Measurements from ENCODE around the gene TOGARAM2. TPM values are rescaled to one million over a fixed set of nuclear protein-coding genes. Genes with fewer than 3 reads are reported as not detected.

Gene TOGARAM2
- total RNA-seq, 4 donors from 2014 or later = 0.19 to 10.4 (median 0.96) TPM

- no peak for ATAC-seq (ENCODE audit: low FRiP score)
- no peak for DNase-seq (ENCODE audit: low spot score)
- TF ChIP-seq CTCF (IDR thresholded peaks at IDR 0.05) = no peak
Measured at GRCh38 chr2:29052807-29053206, 71.7 kb downstream of the TOGARAM2 start.

- DNase-seq (ENCODE audit: low spot score) (no peak), ATAC-seq (ENCODE audit: low FRiP score) (no peak)
- TF ChIP-seq CTCF (IDR thresholded peaks at IDR 0.05) = no peak
Measured at GRCh38 chr2:29053223-29053622, 72.1 kb downstream of the TOGARAM2 start.

- no peak for TF ChIP-seq CTCF (IDR thresholded peaks at IDR 0.05)
- ATAC-seq (ENCODE audit: low FRiP score) = peak; percentile 26
- DNase-seq (ENCODE audit: low spot score) = no peak
Measured at GRCh38 chr2:29053670-29054400, 72.7 kb downstream of the TOGARAM2 start.

GRCh38 chr2:29054430-29054829, 73.3 kb downstream of the TOGARAM2 start:
- DNase-seq (ENCODE audit: low spot score) = no peak
- no peak for TF ChIP-seq CTCF (IDR thresholded peaks at IDR 0.05)
- no peak for ATAC-seq (ENCODE audit: low FRiP score)

GRCh38 chr2:29055601-29056000, 74.5 kb downstream of the TOGARAM2 start:
- no peak for DNase-seq (ENCODE audit: low spot score)
- ATAC-seq (ENCODE audit: low FRiP score) = no peak
- no peak for TF ChIP-seq CTCF (IDR thresholded peaks at IDR 0.05)

GRCh38 chr2:29056452-29056851, 75.4 kb downstream of the TOGARAM2 start:
- no peak for DNase-seq (ENCODE audit: low spot score)
- no peak for TF ChIP-seq CTCF (IDR thresholded peaks at IDR 0.05)
- ATAC-seq (ENCODE audit: low FRiP score) = no peak

- DNase-seq (ENCODE audit: low spot score) = no peak
- ATAC-seq (ENCODE audit: low FRiP score) = no peak
- TF ChIP-seq CTCF (IDR thresholded peaks at IDR 0.05) = no peak
Measured at GRCh38 chr2:29057006-29057405, 75.9 kb downstream of the TOGARAM2 start.

Measured in omental fat pad (tissue), 4 donors.